Non-pigmented ciliary epithelial cell (primary cell): Measurements from ENCODE around the gene MAGI2.

Experiments used
- DNase-seq: peaks from one replicate; pipeline ENCODE4 v3.0.0-alpha.2; 2010; ENCODE audit warnings: low read depth

Gene MAGI2

DNA sequence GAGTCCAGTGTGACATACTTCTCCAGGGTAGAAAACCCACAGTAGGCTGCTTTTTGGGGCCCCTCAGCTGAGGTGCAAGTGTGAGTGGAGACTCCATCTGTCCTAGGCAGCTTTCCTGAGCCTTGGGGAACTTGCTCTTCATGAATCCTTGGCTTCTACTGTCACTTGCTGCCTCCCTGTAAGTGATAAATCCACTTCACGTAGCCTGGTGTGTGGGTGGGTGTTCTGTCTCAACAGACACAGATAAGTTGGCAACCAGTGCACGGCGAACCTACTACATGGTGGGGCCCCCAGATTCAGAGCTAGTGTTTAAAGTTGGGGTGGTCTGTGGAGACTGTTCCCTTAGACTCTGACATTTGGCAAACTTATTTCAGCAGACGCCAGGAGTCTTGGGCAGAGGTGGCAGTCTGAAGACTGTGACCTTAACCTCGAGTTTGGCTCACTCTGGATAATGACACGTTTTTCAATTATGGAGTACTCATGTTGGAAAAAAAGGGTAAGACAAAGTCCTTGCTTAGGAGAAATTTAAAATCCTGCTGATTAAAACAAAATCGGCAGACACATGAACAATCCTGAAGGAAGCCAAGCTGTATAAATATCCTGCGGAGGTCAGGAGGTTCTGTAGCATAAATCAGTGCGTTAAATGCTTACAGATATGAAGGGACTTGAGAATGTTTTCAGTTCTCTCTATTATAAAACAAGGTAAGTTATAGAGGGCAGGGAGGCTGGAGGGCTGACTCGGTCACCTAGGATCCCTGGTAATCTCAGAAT, 1278.0 kb downstream of the MAGI2 start:
- DNase-seq, result no peak

DNA sequence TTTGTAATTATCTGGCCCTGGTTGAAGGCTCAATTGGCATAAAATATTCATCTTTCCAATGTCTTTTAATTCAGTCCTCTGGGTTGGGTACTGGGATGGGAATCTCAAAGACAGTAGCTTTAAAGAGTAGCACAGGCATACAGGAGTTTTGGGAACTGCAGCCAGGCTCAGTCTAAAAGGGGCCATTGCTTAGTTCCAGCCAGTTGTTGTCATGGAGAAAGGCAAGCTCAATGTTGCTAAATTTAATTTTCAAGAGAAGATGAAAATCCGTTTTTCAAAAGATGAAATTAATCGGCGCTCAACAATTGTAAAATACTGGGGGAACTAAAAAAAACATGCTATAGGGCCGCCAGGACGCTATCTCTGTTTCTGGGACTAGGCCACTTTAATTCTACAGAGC, 1279.8 kb downstream of the MAGI2 start:
- no peak for DNase-seq

DNA sequence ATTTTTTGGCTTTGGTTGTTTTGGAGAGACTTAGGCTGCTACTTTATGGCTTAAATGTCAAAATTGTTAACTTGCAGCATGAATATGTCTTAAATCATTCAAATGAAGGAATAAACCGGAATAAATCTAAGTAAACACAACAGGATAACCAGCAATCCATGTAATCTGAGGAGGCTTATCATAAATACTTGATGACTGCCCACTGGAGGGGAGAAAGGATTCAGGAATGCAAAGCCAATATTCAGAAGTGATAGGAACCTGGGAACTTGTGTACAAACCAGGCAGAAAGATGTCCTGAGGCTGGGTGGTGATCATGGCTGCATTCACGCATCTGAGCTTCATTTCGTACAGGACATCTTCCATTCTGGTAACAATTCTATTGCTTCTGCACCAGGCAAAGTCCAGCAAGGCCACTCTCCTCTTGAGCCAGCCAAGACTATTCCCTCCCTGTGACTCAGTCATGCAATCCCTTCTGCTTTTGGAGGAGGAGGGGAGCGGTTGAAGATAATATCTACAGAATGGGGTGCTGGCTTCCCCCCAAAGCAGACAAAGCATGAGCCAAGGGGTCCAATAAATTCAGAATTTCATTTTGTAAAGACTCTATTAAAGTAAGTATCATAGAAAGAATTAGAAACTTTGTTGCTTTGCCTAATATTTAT, 1280.4 kb downstream of the MAGI2 start:
- DNase-seq, result no peak

GRCh38 chr7:78172267-78172757, 1281.2 kb downstream of the MAGI2 start:
- DNase-seq, result no peak

- DNase-seq, result no peak
Measured at GRCh38 chr7:78171398-78171797, 1282.1 kb downstream of the MAGI2 start.

- DNase-seq, result no peak
Measured at GRCh38 chr7:78170815-78171214, 1282.7 kb downstream of the MAGI2 start.

- DNase-seq, result no peak
Measured at GRCh38 chr7:78169992-78170391, 1283.5 kb downstream of the MAGI2 start.

DNA sequence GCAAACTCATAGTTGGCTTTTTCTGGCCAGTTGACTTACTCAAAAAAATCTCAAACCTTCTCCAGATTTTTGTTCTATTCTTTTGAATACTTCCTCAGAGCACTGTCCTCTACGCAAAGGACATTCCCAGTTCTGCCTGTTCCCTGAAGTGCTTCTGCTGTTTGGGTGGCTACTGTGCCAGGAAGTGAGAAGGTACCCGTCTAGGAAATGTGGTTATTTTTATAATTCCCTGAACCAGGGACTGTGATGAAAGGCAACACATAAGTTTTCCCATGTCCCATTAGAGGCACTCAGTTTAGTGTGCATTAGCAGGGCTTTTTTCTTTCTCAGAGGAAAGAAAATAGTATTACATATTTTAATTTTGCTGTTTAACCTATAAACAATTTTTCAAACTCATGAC, 1284.6 kb downstream of the MAGI2 start:
- DNase-seq, result no peak

DNA sequence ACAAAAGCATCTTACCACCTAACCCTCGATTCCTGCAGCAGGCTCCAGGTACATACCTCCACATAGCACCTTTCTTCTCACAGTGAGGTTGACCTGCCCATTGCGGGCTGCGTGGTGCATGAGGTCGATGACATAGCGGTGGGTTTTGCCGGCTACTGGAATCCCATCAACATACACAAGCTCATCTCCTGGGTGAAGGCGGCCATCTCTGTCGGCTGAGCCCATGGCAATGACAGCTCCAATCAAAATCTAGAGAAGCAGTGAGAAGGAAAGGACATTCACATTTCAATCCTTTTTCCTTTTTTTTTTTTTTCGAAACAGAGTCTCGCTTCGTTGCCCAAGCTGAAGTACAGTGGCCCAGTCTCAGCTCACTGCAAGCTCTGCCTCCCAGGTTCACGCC, 1285.6 kb downstream of the MAGI2 start:
- DNase-seq, result no peak

DNA sequence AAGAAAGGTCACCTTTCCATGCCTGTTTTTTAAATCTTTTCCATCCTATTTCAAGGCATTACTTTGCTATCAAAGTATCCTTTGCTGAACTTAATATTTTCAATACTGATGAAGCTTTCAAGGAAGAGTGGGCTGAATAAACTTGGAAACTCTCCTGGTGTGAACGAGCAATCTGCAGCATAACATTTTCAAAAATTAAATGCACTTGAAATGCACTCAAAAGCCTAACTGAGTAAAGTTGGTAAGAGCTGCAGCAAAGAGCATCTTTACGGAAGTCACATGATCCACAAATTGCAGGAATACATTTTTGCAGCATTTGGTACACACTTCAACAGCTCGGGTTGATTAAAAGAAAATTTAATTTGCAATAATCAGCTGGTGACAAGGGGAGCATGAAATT, 1287.6 kb downstream of the MAGI2 start:
- DNase-seq, result no peak

DNA sequence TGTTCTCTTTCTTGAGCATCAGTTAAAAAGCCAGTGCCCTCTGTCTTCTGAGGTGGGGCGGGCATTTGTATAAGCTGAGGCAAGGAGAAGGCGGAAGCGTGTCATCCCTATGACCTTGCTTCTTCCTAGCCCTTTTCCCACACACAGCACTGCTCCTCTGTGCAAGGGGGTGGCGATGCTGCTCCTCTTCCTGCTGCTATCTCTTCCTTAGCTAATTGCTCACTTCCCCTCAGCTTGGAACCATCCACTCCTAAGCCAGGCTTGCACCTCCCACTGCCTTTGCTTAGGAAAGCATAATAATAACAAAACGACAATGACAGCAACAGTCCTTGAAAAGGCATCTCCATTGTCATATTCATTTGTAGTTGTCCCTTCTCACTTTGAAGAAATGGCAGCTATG, 1288.0 kb downstream of the MAGI2 start:
- no peak for DNase-seq

DNA sequence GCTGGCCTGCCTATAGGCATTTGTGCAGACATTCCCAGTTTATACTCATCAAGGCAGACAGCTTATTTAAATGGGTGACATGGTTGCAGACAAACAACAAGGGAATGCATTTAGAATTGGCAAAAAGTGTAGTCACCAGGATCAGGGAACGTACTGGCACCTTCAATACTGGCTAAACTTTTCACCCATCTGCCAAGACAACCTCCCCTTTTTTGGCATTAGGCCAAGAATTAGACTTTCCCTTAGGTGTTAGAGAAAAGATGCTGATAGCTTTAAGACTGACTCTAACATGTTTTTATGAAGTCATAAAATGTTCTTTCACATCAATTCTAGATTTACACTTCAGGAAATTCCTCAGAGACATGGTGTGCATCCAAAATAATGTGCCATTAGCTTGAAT, 1289.0 kb downstream of the MAGI2 start:
- DNase-seq, result no peak

- DNase-seq, result no peak
Measured at GRCh38 chr7:78161781-78162180, 1291.7 kb downstream of the MAGI2 start.

DNA sequence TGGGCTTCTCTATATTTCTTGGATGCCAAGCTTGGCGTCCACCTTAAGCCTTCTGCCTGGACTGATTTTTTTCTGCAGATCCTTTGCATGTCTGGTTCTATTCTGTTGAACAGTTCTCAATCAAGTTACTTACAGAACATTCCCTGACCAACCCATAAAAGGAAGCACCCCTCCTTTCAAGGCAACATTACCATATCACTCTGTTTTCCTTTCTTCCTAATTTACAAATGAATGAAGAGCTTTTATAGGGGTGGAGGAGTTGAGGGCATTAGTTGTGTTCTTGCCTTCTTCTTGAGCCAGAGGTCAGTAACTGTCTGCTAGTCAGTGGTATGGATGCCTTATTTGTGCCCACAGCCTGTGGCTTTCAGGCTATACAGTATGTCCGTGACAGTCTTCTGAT, 1293.9 kb downstream of the MAGI2 start:
- no peak for DNase-seq

- DNase-seq, result no peak
Measured at GRCh38 chr7:78153285-78153684, 1300.2 kb downstream of the MAGI2 start.

GRCh38 chr7:78151229-78151628, 1302.2 kb downstream of the MAGI2 start:
- no peak for DNase-seq

- DNase-seq, result peak; percentile 10
Measured at GRCh38 chr7:78149787-78150186, 1303.7 kb downstream of the MAGI2 start.

GRCh38 chr7:78148166-78148894, 1305.1 kb downstream of the MAGI2 start:
- DNase-seq, result no peak

- no peak for DNase-seq
Measured at GRCh38 chr7:78146546-78146945, 1306.9 kb downstream of the MAGI2 start.

DNA sequence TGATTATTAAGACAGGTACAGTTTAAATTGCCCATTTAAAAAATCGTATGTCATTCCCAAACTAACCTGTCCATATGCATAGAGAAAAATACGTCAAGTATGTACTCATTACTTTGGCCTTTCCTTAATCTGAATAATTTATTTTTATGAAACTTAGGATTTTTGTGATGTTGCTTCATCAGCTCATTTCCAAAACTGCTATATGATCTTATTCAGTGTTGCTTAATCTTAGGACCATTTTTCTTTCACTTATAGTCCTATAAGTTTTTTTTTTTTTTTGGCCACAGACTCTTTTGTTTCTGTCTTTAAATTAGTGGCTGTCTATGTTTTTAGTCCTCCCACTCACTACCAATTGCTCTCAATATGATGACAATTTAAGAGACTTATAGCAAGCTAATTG, 1309.8 kb downstream of the MAGI2 start:
- no peak for DNase-seq

DNA sequence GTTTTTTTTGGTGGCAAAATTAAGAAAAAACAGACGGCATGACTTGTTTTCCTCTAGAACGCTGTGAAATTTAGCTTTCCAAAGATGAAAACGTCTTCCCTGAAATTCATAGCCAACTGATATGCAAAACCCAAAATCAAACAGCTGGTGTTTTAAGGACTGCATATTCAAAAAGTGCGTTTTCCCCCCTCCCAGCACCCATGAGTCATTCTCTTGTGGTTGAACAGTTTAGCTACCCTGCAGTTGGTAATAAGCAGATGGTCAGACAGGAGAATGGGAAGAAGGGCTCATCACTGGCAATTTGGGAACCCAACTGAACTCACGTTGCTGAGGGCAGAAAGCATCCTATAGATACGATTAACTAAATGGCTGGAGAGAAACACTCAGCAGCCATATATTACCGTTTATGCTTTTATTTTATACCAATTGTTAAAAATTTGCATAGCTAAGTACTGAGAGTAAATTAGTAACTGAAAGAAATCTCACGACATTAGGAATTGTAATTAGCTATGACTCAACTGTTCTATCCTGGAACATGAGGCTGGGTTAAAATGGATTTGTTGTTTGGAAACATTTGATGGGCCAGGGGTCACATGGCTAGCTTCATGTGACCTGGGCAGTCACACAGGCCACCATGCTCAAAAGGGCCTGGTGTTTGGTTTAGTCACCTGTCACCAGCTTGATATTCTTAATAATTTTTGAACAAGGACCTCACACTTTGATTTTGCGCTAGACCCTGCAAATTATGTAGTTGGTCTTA, 1311.8 kb downstream of the MAGI2 start:
- DNase-seq, result peak; percentile 9

- DNase-seq, result no peak
Measured at GRCh38 chr7:78140109-78140508, 1313.4 kb downstream of the MAGI2 start.
